ENCODE measurements around the gene FNIP1. TPM values are rescaled to one million over a fixed set of nuclear protein-coding genes. Genes with fewer than 3 reads are reported as not detected.

Gene FNIP1
- total and polyA plus RNA-seq, 12 donors: 2.8 to 41.7 (median 32.7) TPM

DNA sequence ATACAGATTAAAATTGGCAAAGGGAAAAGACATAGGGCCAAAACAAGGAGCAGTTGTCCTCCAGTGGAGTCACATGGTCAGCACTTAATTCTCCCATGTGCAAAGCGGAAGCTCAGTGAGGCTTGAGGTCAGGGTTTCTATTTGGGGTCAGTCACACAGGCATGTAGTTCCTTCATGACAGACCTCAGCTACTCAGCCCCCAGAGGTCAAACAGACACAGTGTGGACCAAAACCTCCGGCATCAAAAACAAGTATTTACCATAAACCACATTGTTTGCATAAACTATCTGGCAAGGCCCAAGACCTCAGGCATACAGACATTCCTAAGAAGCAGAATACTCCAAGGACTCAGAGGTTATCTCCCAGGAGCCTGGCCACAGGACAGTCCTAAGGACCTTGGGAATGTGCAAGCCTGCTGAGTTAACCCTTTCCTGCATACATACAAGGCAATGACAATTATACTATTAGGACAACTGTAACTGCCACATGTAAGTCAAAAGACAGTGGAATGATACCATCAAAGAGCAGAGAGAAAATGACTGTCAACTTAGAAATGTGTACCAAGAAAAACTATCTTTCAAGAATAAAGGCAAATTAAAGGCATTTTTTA, 28.7 kb upstream of the FNIP1 start:
- H3K4me1 ChIP-seq: no peaks in the 10 kb centered on the region
- DNase-seq (no peak), ATAC-seq (no peak)
- no peak overlapping the region for H3K27ac ChIP-seq
- intact Hi-C loops (cut with DNase I): loop anchor here in 1 of 10 donors (10.0 kb wide), 1 partner anchor 109 kb away; no protein-coding TSS in a partner anchor
- no peak overlapping the region for H3K4me3 ChIP-seq
- H3K9me3 ChIP-seq: peaks cover 0 to 25% (median 0%) of the 10 kb centered on the region in 11 donors
- H3K36me3 ChIP-seq: no peaks in the 10 kb centered on the region
- WGBS, 2 donors: 59 to 78% methylated on average over 2 of the region's 2 CpGs
- TF ChIP-seq, protein P1, sequence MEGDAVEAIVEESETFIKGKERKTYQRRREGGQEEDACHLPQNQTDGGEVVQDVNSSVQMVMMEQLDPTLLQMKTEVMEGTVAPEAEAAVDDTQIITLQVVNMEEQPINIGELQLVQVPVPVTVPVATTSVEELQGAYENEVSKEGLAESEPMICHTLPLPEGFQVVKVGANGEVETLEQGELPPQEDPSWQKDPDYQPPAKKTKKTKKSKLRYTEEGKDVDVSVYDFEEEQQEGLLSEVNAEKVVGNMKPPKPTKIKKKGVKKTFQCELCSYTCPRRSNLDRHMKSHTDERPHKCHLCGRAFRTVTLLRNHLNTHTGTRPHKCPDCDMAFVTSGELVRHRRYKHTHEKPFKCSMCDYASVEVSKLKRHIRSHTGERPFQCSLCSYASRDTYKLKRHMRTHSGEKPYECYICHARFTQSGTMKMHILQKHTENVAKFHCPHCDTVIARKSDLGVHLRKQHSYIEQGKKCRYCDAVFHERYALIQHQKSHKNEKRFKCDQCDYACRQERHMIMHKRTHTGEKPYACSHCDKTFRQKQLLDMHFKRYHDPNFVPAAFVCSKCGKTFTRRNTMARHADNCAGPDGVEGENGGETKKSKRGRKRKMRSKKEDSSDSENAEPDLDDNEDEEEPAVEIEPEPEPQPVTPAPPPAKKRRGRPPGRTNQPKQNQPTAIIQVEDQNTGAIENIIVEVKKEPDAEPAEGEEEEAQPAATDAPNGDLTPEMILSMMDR (IDR thresholded peaks at IDR 0.05): no peak
- no peaks in the 10 kb centered on the region for H3K27me3 ChIP-seq

DNA sequence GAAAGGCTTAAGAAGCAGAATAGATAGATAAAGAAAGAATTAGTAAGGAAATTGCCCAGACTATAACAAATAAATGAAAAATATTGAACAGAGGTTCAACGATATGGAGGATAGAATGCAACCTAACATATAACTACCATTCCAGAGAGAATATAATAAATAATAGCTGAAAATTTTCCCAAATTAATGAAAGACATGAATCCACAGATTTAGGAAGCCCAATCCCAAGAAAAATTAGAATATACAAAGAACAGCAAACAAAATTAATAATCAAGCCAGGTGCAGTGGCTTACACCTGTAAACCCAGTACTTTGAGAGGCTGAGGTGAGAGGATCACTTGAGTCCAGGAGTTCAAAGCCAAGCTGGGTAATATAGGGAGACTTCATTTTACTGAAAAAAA, 27.8 kb upstream of the FNIP1 start:
- Histone ChIP-seq H3K4me1 (no peaks in the 10 kb centered on the region), H3K27me3 (no peaks in the 10 kb centered on the region), H3K36me3 (no peaks in the 10 kb centered on the region), H3K4me3 (no peak overlapping the region), H3K27ac (no peak overlapping the region), H3K9me3 (peaks cover 0 to 25% (median 0%) of the 10 kb centered on the region in 11 donors)
- intact Hi-C loops (cut with DNase I): loop anchor here in 1 of 10 donors (10.0 kb wide), 1 partner anchor 110 kb away; no protein-coding TSS in a partner anchor
- no peak for ATAC-seq
- TF ChIP-seq, protein P1 (IDR thresholded peaks at IDR 0.05): no peak
- no peak for DNase-seq
- 93 to 100% methylated on average over 1 of the region's 1 CpG for WGBS, 2 donors

DNA sequence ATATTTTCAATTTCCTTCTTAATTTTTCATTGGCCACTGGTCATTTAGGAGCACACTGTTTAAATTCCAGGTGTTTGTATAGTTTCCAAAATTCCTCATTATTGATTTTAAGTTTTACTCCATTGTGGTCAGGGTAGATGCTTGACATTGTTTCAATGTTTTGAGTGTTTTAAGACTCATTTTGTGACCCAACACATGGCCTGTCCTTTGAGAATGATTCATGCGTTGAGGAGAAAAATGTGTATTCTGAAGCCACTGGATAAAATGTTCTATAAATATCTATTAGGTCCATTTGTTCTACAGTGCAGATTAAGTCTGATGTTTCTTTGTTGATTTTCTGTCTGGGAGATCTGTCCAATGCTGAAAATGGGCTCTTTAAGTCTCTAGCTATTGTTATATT, 24.4 kb upstream of the FNIP1 start:
- intact Hi-C loops (cut with DNase I): loop anchor here in 1 of 10 donors (10.0 kb wide), 1 partner anchor 114 kb away; no protein-coding TSS in a partner anchor
- no peak for DNase-seq
- no peaks in the 10 kb centered on the region for H3K27me3 ChIP-seq
- H3K27ac ChIP-seq: no peak overlapping the region
- H3K4me1 ChIP-seq: no peaks in the 10 kb centered on the region
- peaks cover 0 to 16% (median 0%) of the 10 kb centered on the region in 11 donors for H3K9me3 ChIP-seq
- ATAC-seq: no peak
- no peak overlapping the region for H3K4me3 ChIP-seq
- no peaks in the 10 kb centered on the region for H3K36me3 ChIP-seq
- TF ChIP-seq, protein P1 (IDR thresholded peaks at IDR 0.05): no peak
- 77 to 78% methylated on average over 1 of the region's 1 CpG for WGBS, 2 donors

- WGBS, 2 donors: 85 to 87% methylated on average over 2 of the region's 2 CpGs
- intact Hi-C loops (cut with DNase I): no loop called here
- Histone ChIP-seq H3K4me3 (no peak overlapping the region), H3K4me1 (peaks cover 0 to 7% (median 0%) of the 10 kb centered on the region in 9 donors), H3K27ac (no peak overlapping the region), H3K27me3 (no peaks in the 10 kb centered on the region), H3K9me3 (no peaks in the 10 kb centered on the region), H3K36me3 (no peaks in the 10 kb centered on the region)
- TF ChIP-seq, protein P1 (IDR thresholded peaks at IDR 0.05): no peak
- no peak for DNase-seq
- ATAC-seq: no peak
Measured at GRCh38 chr5:131818001-131818724, 21.3 kb upstream of the FNIP1 start.
